Stimulated activated naive CD8-positive, alpha-beta T cell treated with anti-CD3 and anti-CD28 coated beads, Interleukin-15, Interleukin-2, amounts not matched to agents 100 ng/mL and 50 ng/mL, for 24 hours (primary cell): ENCODE data around the gene COG6.

ENCODE experiments used
- H3K27ac Mint-ChIP-seq: one replicate; pipeline ENCODE4 v1.8.0; 2021; ENCODE audit warnings: mild to moderate bottlenecking, mixed read lengths
- H3K27me3 Mint-ChIP-seq: one replicate; pipeline ENCODE4 v1.8.0; 2021; ENCODE audit warnings: mixed read lengths
- H3K36me3 Mint-ChIP-seq: one replicate; pipeline ENCODE4 v1.8.0; 2021; ENCODE audit warnings: low read depth, mixed read lengths
- H3K4me1 Mint-ChIP-seq: one replicate; pipeline ENCODE4 v1.8.0; 2021; ENCODE audit warnings: low read depth, mixed read lengths
- H3K4me3 Mint-ChIP-seq: one replicate; pipeline ENCODE4 v1.8.0; 2021; ENCODE audit warnings: mild to moderate bottlenecking, mixed read lengths
- H3K9me3 Mint-ChIP-seq: one replicate; pipeline ENCODE4 v1.8.0; 2021; ENCODE audit warnings: mixed read lengths

COG6 gene

GRCh38 chr13:39770221-39771090 is 115.0 kb downstream of the COG6 start:
- Mint-ChIP-seq H3K9me3 (no peaks in the 10 kb centered on the region), H3K4me1 (peaks cover 23% of the 10 kb centered on the region), H3K36me3 (peaks cover 4% of the 10 kb centered on the region), H3K27ac (no peak overlapping the region), H3K4me3 (no peak overlapping the region), H3K27me3 (no peaks in the 10 kb centered on the region)

- H3K4me3 Mint-ChIP-seq, result no peak overlapping the region
- H3K36me3 Mint-ChIP-seq, result peaks cover 11% of the 10 kb centered on the region
- peaks cover 37% of the 10 kb centered on the region for H3K4me1 Mint-ChIP-seq
- no peaks in the 10 kb centered on the region for H3K27me3 Mint-ChIP-seq
- peaks cover 6% of the 10 kb centered on the region for H3K9me3 Mint-ChIP-seq
- no peak overlapping the region for H3K27ac Mint-ChIP-seq
Measured at GRCh38 chr13:39773833-39774232, 118.4 kb downstream of the COG6 start.

GRCh38 chr13:39776439-39776838 is 121.0 kb downstream of the COG6 start:
- Mint-ChIP-seq H3K4me3 (peak overlapping the region; percentile 63), H3K36me3 (peaks cover 16% of the 10 kb centered on the region), H3K27me3 (no peaks in the 10 kb centered on the region), H3K9me3 (peaks cover 6% of the 10 kb centered on the region), H3K27ac (peak overlapping the region; percentile 99), H3K4me1 (peaks cover 60% of the 10 kb centered on the region)

- Mint-ChIP-seq H3K9me3 (peaks cover 6% of the 10 kb centered on the region), H3K4me1 (peaks cover 66% of the 10 kb centered on the region), H3K27ac (peak overlapping the region; percentile 99), H3K36me3 (peaks cover 15% of the 10 kb centered on the region), H3K4me3 (peak overlapping the region; percentile 51), H3K27me3 (no peaks in the 10 kb centered on the region)
Measured at GRCh38 chr13:39777021-39777420, 121.6 kb downstream of the COG6 start.

DNA sequence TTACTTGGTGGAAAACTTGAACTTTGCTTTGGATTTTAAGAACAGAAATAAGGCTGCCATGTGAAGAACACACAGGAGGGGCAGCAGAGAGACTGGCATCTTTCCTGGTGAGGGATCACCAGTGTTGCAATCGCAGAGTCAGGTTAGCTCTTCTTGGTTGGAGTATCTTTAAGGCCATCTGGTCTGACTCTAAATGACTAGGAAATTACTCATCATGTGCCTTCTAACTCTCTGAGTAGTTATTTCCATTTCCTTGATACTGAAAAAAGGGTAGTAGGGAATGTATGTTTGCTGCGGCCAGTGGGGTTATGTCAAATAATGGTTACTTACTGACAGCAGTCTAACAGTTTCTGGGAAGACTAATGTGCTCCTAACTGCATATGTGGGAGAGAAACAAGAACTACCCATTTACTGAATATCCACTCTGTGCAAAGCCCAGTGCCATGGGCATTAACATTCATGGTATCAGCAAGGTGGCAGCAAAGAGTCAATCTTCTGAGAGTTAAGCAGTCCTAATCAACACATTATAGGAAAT is 122.1 kb downstream of the COG6 start:
- Mint-ChIP-seq H3K27ac (peak overlapping the region; percentile 99), H3K9me3 (peaks cover 6% of the 10 kb centered on the region), H3K4me3 (peak overlapping the region; percentile 51), H3K4me1 (peaks cover 71% of the 10 kb centered on the region), H3K36me3 (peaks cover 12% of the 10 kb centered on the region), H3K27me3 (no peaks in the 10 kb centered on the region)

GRCh38 chr13:39779337-39780265 is 124.1 kb downstream of the COG6 start:
- Mint-ChIP-seq H3K4me1 (peaks cover 71% of the 10 kb centered on the region), H3K9me3 (peaks cover 6% of the 10 kb centered on the region), H3K27me3 (no peaks in the 10 kb centered on the region), H3K27ac (peak overlapping the region; percentile 99), H3K36me3 (peaks cover 12% of the 10 kb centered on the region), H3K4me3 (no peak overlapping the region)

DNA sequence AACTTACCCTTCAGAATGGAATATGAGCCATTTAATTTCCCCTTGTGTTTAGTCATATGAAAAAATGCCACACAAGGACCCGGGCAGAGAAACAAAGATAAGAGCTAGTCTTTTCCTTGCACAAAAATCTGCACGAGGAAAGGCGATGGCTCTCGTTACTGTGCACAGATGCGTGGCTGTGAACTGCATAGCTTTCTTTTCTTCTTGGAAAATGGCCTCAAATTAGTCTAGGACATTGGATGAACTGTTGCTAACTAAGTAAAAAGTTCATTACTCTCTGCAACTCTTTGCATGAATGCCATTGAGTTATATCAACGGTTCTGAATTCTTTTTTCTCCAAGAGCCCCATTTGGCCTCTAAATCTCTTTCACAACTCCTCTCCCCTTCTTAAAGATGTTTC is 125.2 kb downstream of the COG6 start:
- H3K9me3 Mint-ChIP-seq, result peaks cover 6% of the 10 kb centered on the region
- H3K27me3 Mint-ChIP-seq, result no peaks in the 10 kb centered on the region
- peaks cover 12% of the 10 kb centered on the region for H3K36me3 Mint-ChIP-seq
- peak overlapping the region; percentile 29 for H3K27ac Mint-ChIP-seq
- peaks cover 65% of the 10 kb centered on the region for H3K4me1 Mint-ChIP-seq
- no peak overlapping the region for H3K4me3 Mint-ChIP-seq

DNA sequence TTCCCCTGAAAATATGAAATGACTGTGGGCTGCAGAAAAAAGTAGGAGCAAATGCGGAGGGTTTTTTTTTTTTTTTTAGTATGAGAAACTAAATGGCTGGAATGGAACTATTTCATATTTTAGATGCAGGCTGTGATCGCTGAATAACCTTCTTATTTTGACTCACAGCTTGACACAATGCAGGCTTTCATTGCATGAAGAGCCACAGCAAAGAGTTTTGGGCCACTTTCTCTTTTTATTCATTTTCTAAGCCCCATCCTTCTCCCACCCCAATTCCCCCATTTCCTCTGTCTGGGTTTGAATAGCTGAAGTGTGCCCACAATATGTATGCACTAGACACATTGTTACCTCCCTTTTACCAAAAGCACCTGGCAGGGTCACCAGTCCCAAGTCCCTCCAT is 125.9 kb downstream of the COG6 start:
- H3K4me3 Mint-ChIP-seq, result no peak overlapping the region
- peaks cover 12% of the 10 kb centered on the region for H3K36me3 Mint-ChIP-seq
- H3K9me3 Mint-ChIP-seq, result peaks cover 6% of the 10 kb centered on the region
- peaks cover 62% of the 10 kb centered on the region for H3K4me1 Mint-ChIP-seq
- H3K27me3 Mint-ChIP-seq, result no peaks in the 10 kb centered on the region
- peak overlapping the region; percentile 29 for H3K27ac Mint-ChIP-seq

DNA sequence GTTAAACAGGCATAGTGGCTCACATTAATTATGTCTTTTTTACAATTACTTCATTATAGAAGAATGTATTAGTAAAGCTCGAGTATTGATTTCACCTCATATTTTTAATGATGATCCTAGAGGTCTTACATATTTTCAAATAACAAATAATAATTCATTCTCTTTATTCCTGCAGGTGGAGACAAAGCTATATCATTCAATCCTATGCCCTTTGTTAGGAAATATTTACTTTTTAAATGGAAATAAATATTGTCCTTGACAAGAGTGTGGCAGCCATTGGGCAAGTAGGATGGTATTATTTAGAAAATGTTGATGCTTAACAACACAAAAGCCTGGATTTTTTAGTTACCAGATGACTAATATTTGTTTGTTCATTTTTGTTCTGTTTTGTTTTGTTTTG is 127.6 kb downstream of the COG6 start:
- Mint-ChIP-seq H3K9me3 (no peaks in the 10 kb centered on the region), H3K27ac (peak overlapping the region; percentile 77), H3K4me3 (no peak overlapping the region), H3K4me1 (peaks cover 58% of the 10 kb centered on the region), H3K27me3 (no peaks in the 10 kb centered on the region), H3K36me3 (peaks cover 12% of the 10 kb centered on the region)

DNA sequence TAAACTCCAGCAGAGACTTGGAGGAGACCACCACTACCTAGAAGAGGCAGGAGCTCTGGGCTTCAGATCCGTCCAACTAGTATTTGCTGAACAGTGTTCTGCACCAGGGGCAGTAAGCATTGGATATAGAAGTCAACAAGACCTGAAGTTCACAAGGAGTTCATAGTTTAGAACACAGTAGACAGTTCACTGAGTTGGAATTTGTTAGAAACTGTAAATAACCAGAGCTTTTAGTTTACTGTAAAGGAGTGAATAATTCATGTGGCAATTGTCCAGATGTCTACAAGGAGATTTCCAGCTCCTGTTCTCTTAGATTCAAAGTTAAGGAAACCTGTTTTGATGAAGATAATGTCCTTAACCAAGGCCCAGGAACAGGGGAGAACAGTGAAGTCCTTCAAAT is 128.9 kb downstream of the COG6 start:
- H3K9me3 Mint-ChIP-seq, result peaks cover 12% of the 10 kb centered on the region
- no peak overlapping the region for H3K27ac Mint-ChIP-seq

GRCh38 chr13:39786091-39786490 is 130.6 kb downstream of the COG6 start:
- Mint-ChIP-seq H3K4me1 (peaks cover 30% of the 10 kb centered on the region), H3K9me3 (peaks cover 16% of the 10 kb centered on the region), H3K4me3 (no peak overlapping the region), H3K27ac (no peak overlapping the region), H3K36me3 (peaks cover 16% of the 10 kb centered on the region), H3K27me3 (no peaks in the 10 kb centered on the region)

More for the DNA sequence above, 128.9 kb downstream of the COG6 start:
- Mint-ChIP-seq H3K4me1 (peaks cover 46% of the 10 kb centered on the region), H3K27me3 (no peaks in the 10 kb centered on the region), H3K36me3 (peaks cover 14% of the 10 kb centered on the region), H3K4me3 (no peak overlapping the region)

- peaks cover 17% of the 10 kb centered on the region for H3K9me3 Mint-ChIP-seq
- H3K4me3 Mint-ChIP-seq, result no peak overlapping the region
Measured at GRCh38 chr13:39787086-39787487, 131.6 kb downstream of the COG6 start.

GRCh38 chr13:39788102-39788501 is 132.6 kb downstream of the COG6 start:
- Mint-ChIP-seq H3K9me3 (peaks cover 21% of the 10 kb centered on the region), H3K36me3 (peaks cover 16% of the 10 kb centered on the region), H3K27ac (no peak overlapping the region), H3K4me3 (no peak overlapping the region), H3K27me3 (no peaks in the 10 kb centered on the region), H3K4me1 (peaks cover 16% of the 10 kb centered on the region)

More at GRCh38 chr13:39787086-39787487, 131.6 kb downstream of the COG6 start:
- H3K27ac Mint-ChIP-seq, result peak overlapping the region; percentile 73
- peaks cover 16% of the 10 kb centered on the region for H3K36me3 Mint-ChIP-seq
- H3K27me3 Mint-ChIP-seq, result no peaks in the 10 kb centered on the region
- H3K4me1 Mint-ChIP-seq, result peaks cover 21% of the 10 kb centered on the region

DNA sequence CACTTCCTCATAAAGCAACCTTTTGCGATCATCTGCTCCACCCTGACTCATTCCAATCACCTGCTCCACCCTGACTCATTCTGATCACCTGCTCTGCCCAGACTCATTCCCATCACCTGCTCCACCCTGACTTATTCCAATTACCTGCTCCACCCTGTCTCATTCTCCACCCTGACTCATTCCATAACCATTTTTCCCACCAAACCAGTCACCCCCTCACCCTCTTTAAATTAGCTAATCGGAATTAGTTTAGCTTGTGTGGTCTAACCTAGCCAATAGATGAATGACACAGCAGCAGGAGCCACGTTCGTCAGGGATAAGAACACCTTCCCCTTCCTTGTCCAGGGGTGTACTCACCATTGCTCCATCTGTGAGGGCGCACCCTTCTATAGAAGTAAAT is 134.0 kb downstream of the COG6 start:
- Mint-ChIP-seq H3K27me3 (no peaks in the 10 kb centered on the region), H3K4me3 (no peak overlapping the region), H3K36me3 (peaks cover 16% of the 10 kb centered on the region), H3K9me3 (peaks cover 21% of the 10 kb centered on the region), H3K27ac (no peak overlapping the region), H3K4me1 (peaks cover 16% of the 10 kb centered on the region)
